HG02981 (cell line): ENCODE results near the gene MEX3D.

Source experiments
- ATAC-seq: cut with Tn5 transposase; IDR thresholded peaks from one replicate; pipeline ENCODE4 v1.9.1; 2021; ENCODE audit warnings: mild to moderate bottlenecking, moderate library complexity; ENCODE audit not compliant: unreplicated experiment

The MEX3D gene

GRCh38 chr19:1598777-1599459 is 30.8 kb upstream of the MEX3D start:
- ATAC-seq, result no peak

GRCh38 chr19:1593501-1593772 is 25.3 kb upstream of the MEX3D start:
- no peak for ATAC-seq

- peak; percentile 64 for ATAC-seq
Measured at GRCh38 chr19:1592755-1593500, 24.8 kb upstream of the MEX3D start, which contains the start of gene MBD3. Gene MBD3 (minus strand): TSS chr19:1592865. CDS start chr19:1592631, 234 bp downstream.

GRCh38 chr19:1592024-1592754 is 24.1 kb upstream of the MEX3D start:
- peak; percentile 63 for ATAC-seq

GRCh38 chr19:1591421-1592023 is 23.4 kb upstream of the MEX3D start:
- ATAC-seq, result no peak

- no peak for ATAC-seq
Measured at GRCh38 chr19:1590641-1591397, 22.7 kb upstream of the MEX3D start.

GRCh38 chr19:1587872-1588271 is 19.7 kb upstream of the MEX3D start:
- ATAC-seq, result no peak

- no peak for ATAC-seq
Measured at GRCh38 chr19:1585243-1585580, 17.1 kb upstream of the MEX3D start.

- no peak for ATAC-seq
Measured at GRCh38 chr19:1584500-1585242, 16.5 kb upstream of the MEX3D start.

GRCh38 chr19:1582201-1582600 is 14.1 kb upstream of the MEX3D start:
- ATAC-seq, result no peak

GRCh38 chr19:1580957-1581356 is 12.8 kb upstream of the MEX3D start:
- ATAC-seq, result no peak

GRCh38 chr19:1580382-1580781 is 12.3 kb upstream of the MEX3D start:
- ATAC-seq, result no peak

GRCh38 chr19:1579222-1579621 is 11.1 kb upstream of the MEX3D start:
- no peak for ATAC-seq

GRCh38 chr19:1577929-1578618 is 9.9 kb upstream of the MEX3D start:
- ATAC-seq, result no peak

- no peak for ATAC-seq
Measured at GRCh38 chr19:1577090-1577928, 9.2 kb upstream of the MEX3D start.

GRCh38 chr19:1576242-1577089 is 8.3 kb upstream of the MEX3D start:
- ATAC-seq, result no peak

GRCh38 chr19:1575323-1576241 is 7.5 kb upstream of the MEX3D start:
- ATAC-seq, result no peak
